GM18505 (cell line): ENCODE results near the gene MBOAT7.
A peak's percentile ranks its signal among the peaks of the same experiment; 100 is the strongest.
"Not testable (repeated sequence)": the region's sequence is repeated elsewhere in the genome, so short reads cannot be mapped to it uniquely, and the experiment has no call there.

Experiments
- ATAC-seq: cut with Tn5 transposase; IDR thresholded peaks from one replicate; pipeline ENCODE4 v1.9.1; 2021; ENCODE audit not compliant: unreplicated experiment
- POLR2A ChIP-seq: IDR thresholded peaks from 4 replicates; pipeline ENCODE4 v1.6.1; 2011; ENCODE audit warnings: borderline replicate concordance; ENCODE audit not compliant: insufficient read depth, insufficient read length; ENCODE audit errors: extremely low read depth

Gene MBOAT7

DNA sequence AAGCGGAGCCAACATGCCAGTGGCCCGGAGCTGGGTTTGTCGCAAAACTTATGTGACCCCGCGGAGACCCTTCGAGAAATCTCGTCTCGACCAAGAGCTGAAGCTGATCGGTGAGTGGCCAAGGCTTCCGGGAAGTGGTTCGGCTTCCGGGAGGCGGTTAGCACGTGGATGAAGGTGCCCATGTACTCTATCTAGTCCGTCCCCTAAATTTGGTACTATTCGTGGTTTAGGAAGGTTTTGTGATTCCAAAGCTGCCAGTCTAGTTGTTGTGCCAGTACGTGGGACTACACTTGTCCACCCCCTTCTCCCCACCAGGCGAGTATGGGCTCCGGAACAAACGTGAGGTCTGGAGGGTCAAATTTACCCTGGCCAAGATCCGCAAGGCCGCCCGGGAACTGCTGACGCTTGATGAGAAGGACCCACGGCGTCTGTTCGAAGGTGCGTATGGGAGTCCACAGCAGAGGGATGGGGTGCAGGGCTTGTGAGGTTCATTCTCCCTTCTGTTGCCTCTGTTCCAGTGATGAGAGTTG is 11.9 kb upstream of the MBOAT7 start:
- TF ChIP-seq POLR2A: no peak
- ATAC-seq: no peak

GRCh38 chr19:54199401-54199800 is 10.0 kb upstream of the MBOAT7 start:
- ATAC-seq: no peak
- no peak for TF ChIP-seq POLR2A

DNA sequence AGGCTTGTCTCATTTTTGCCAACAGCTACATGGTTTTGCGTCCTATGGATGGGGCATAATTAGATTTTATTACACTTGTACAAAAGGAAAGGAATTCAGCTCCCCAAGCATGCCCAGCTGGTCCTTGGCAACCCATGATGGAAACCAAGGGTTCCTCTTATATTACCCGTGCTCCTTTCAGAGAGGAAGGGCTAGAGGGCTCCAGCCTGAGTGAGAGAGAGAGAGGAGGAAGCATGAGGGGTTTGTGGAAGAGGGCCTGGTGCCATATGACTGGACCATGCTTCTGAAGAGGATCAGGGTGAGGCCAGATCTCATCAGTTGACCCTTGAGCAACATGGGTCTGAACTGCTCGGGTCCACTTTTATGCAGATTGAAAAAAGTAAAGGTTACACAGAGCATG is 7.7 kb upstream of the MBOAT7 start:
- TF ChIP-seq POLR2A: no peak
- no peak for ATAC-seq

DNA sequence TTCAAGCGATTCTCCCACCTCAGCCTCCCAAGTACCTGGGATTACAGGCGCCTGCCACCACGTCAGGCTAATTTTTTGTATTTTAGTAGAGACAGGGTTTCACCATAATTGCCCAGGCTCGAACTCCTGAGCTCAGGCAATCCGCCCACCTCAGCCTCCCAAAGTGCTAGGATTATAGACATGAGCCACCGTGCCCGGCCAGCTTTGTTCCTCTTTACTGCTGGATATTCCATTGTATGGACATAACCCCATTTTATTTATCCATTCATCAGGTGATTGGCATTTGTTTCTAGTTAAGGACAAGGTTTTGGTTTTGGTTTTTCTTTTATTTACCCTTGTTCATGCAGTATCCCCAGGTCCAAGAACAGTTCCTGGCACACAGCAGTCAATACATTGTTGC is 7.2 kb upstream of the MBOAT7 start:
- no peak for ATAC-seq
- TF ChIP-seq POLR2A: no peak

GRCh38 chr19:54194463-54194862 is 5.1 kb upstream of the MBOAT7 start:
- ATAC-seq: not testable (repeated sequence)

DNA sequence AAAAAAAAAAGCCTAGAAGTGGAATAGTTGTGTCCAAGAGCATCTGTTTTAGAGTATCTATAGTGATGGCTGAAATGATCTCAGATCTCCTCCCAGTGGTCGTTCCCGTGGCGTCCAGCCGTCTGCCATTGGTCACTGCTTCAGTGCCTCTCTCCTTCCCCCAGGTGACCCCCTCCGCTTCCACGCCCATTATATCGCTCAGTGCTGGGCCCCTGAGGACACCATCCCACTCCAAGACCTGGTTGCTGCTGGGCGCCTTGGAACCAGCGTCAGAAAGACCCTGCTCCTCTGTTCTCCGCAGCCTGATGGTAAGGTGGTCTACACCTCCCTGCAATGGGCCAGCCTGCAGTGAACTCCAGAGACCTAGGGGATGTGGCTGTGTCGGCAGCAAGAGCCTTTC is 3.6 kb upstream of the MBOAT7 start:
- no peak for ATAC-seq
- TF ChIP-seq POLR2A: no peak

GRCh38 chr19:54191811-54192453 is 2.6 kb upstream of the MBOAT7 start:
- no peak for TF ChIP-seq POLR2A
- no peak for ATAC-seq

DNA sequence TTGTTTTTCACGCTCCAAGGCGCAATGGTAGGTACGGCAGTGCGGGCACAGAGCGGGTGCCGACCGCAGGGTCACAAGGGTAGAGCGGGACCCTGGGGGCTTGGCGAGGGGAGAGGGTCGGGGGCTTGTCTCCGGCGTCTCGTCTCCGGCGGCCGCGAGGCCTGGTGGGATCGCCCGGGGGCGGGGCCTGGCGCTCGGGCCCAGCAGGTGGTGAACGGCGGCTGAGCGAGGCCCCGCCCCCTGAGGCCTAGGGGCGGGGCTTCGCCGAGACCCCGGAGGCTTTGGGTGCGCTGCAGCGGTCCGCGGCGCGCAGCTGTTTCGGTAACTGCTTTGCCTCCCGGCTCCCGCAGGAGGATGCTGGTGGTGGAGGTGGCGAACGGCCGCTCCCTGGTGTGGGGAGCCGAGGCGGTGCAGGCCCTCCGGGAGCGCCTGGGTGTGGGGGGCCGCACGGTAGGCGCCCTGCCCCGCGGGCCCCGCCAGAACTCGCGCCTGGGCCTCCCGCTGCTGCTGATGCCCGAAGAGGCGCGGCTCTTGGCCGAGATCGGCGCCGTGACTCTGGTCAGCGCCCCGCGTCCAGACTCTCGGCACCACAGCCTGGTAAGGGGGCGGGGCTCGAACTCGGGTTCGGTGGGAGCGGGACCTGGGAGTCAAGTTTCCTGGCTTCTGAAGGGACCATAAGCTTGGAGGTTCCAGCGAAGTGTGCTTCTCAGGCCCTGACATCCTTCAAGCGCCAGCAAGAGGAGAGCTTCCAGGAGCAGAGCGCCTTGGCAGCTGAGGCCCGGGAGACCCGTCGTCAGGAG is 1.8 kb upstream of the MBOAT7 start, which contains the start of gene TSEN34:
TSEN34 (plus strand) TSS at position 298 of the 800 bp plus-strand sequence; CDS start at position 355, 57 bp downstream.
- peak; percentile 80 for TF ChIP-seq POLR2A
- peak; percentile 23 for ATAC-seq

DNA sequence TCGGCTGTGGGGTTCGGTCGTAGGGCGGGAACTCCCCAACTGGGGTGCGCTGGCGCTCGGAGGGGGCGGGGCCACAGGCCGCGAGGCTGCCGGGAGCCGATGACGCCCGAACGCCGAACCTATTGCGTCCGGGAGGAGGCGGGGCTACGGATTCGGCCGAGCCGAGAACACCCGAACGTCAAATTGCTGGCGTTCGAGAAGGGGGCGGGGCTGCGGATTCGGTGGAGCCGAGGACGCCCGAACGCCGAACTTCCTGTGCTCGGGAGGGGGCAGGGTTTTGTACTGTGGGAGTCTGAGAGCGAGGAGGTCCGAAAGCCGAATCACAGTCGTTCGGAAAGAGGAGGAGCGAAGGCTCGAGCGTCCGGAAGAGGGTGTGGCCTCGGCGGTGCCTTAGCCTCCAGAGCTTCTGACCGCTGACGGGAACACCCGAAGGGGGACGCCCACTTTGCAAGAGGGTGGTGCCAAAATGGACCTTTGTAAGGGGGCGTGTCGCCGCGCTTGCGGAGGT is 1.2 kb upstream of the MBOAT7 start:
- no peak for TF ChIP-seq POLR2A
- ATAC-seq: peak; percentile 39

DNA sequence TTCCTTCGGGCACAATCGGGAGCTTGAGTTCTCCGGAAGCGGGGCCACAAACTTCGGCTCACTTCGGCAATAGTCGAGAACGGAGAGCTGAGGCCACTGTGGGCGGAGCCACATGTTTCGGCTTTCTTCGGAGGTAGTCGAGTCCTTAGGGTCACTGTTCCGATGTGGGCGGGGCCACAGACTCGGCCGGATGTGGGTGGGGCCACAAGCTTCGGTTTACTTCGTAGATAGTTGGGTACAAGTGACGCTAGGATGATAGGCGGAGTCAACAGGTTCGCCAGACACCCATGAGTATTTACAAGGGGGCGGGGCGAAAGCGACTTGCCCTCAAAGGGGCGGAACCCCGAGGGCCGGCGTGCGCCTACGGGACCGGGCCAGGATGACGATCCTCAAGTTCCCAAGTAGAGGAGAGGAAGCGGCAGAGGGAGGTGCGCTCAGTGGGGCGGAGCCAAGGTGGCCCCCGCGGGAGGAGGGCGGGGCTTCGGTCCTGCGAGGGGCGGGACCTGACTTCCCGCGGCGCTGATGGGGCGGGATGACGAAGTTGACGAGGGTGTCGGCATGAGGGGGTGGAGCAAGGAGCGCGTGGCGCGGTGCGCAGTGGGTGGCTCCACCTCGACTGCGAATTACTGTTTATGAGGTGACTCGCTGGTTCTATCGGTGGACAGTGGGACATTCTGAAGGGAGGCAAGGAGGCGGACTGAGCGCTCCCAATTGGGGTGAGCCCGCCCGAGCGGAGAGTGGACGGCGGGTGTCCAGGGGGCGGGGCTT is 539 bp upstream of the MBOAT7 start:
- ATAC-seq: peak; percentile 44
- peak; percentile 80 for TF ChIP-seq POLR2A

DNA sequence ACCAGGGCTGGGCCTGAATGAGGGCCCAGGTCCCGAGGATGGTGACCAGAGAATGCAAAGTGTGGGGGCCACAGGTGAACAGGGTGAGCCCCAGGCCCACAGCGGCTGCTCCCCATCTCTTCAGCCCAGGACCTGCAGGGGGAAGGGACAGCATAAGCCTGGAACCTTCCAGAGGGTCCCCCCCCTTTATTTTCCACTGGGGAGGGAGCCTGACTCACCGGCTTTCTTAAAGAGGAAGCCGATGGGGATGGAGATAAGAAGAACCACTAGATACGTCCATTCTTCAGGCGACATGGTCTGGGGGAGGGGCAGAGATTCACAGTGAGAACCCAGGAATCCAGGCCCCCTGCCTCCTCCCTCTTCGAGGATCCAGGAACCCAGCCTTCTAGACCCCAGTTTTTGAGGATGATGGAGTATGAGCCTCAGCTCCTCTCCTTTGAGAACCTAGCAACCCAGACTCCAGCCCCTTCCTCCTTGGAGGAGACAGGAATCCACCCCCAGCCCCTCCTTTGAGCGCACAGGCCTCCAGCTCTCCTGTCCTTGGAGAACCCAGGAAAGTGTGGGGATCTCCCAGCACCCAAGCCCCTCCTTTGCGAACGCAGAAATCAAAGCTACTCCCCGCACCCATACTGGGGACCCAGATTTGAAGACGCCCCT is 1.0 kb downstream of the MBOAT7 start:
- ATAC-seq: no peak
- TF ChIP-seq POLR2A: no peak

DNA sequence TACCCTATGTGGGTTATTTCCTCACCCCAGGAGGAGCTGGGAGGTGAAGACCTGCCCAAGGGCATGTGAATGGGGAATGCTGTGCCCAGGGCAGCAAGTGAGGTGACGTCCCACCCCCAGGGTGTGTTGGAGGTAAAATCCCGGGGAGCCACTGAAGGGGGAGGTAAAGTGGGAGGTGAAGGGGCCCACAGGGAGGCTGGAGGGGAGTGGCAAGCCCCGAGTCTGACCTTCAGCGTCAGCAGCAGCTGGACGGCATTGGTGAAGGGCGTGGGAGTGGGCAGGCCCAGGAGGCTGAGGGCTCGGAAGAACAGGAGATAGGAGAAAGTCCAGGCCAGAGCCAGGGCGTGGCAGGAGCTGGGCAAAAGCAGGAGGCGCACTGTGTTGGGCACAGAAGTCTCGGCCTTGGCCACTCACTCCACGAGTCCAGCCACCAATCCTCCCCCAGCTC is 2.4 kb downstream of the MBOAT7 start:
- ATAC-seq: no peak
- TF ChIP-seq POLR2A: no peak

DNA sequence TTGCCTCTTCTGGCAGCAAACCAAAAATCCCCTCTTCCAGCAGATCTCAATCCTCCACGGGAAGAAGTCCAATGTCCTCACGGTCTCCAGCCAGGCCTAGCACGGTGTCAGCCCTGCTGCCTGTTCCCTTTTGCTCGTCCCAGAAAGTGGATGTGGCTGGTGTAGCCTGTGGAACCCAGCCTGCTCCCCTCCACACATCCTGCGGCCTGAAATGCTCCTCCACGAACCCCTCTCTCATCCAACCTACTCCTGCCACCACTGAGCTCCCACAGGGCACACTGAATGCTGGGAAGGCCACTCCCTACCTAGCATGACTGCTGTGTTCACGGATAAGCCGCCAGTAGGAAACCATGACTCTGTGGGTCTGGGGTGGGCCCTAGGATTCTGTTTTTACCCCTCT is 3.0 kb downstream of the MBOAT7 start:
- no peak for TF ChIP-seq POLR2A
- ATAC-seq: no peak
